CD4-positive, CD25-positive, alpha-beta regulatory T cell (primary cell): ENCODE measurements around the gene HMGXB4. TPM values are rescaled to one million over a fixed set of nuclear protein-coding genes. Genes with fewer than 3 reads are reported as not detected.
A peak's percentile ranks its signal among the peaks of the same experiment; 100 is the strongest.

Experiments
- ATAC-seq, 2 donors: fragments of 150-1000 bp; cut with Tn5 transposase; one replicate each; pipeline ENCODE4 v1.10.0; 2021; ENCODE audit warnings: low read depth in 2 of 2, moderate number of reproducible peaks in 2 of 2, moderate library complexity in 1 of 2
- DNase-seq, 3 donors: peaks; one replicate each; pipeline versions ENCODE4 v3.0.0 to v3.0.0-alpha.2; 2012 to 2022; ENCODE audit warnings: mixed read lengths in 1 of 3
- H3K27ac ChIP-seq: one replicate; pipeline ENCODE4 v1.7.0; 2013; ENCODE audit warnings: mild to moderate bottlenecking, low read length; ENCODE audit not compliant: insufficient read depth, poor library complexity, severe bottlenecking
- H3K27me3 ChIP-seq: one replicate; pipeline ENCODE4 v1.7.0; 2013; ENCODE audit warnings: low read length; ENCODE audit not compliant: control insufficient read depth, insufficient read depth
- H3K36me3 ChIP-seq: one replicate; pipeline ENCODE4 v1.7.0; 2013; ENCODE audit warnings: mild to moderate bottlenecking, low read length, moderate library complexity; ENCODE audit not compliant: control insufficient read depth, insufficient read depth
- H3K4me1 ChIP-seq: 2 replicates; pipeline ENCODE4 v1.7.0; 2013; ENCODE audit warnings: mild to moderate bottlenecking, low read length; ENCODE audit not compliant: insufficient read depth, control insufficient read depth, poor library complexity, severe bottlenecking
- H3K4me3 ChIP-seq: one replicate; pipeline ENCODE4 v1.7.0; 2013; ENCODE audit warnings: low read depth, mild to moderate bottlenecking, low read length, moderate library complexity
- H3K9me3 ChIP-seq, 2 experiments: 1 replicate in 1 of 2; 2 replicates in 1 of 2; pipeline ENCODE4 v1.7.0; 2013; ENCODE audit warnings: low read length in 2 of 2, mild to moderate bottlenecking in 1 of 2, moderate library complexity in 1 of 2; ENCODE audit not compliant: control insufficient read depth in 2 of 2
- H3K27ac Mint-ChIP-seq, 3 donors: one replicate each; pipeline ENCODE4 v1.8.0; 2020 to 2022; ENCODE audit warnings: mild to moderate bottlenecking in 3 of 3, mixed read lengths in 3 of 3, moderate library complexity in 2 of 3
- H3K27me3 Mint-ChIP-seq: one replicate; pipeline ENCODE4 v1.8.0; 2022; ENCODE audit warnings: mild to moderate bottlenecking, mixed read lengths
- H3K36me3 Mint-ChIP-seq: one replicate; pipeline ENCODE4 v1.8.0; 2020; ENCODE audit warnings: mixed read lengths
- H3K4me1 Mint-ChIP-seq, 4 donors: one replicate each; pipeline ENCODE4 v1.8.0; 2020 to 2022; ENCODE audit warnings: mixed read lengths in 4 of 4, mild to moderate bottlenecking in 1 of 4
- H3K4me3 Mint-ChIP-seq, 4 donors: one replicate each; pipeline ENCODE4 v1.8.0; 2020 to 2022; ENCODE audit warnings: mild to moderate bottlenecking in 4 of 4, mixed read lengths in 4 of 4, moderate library complexity in 3 of 4
- H3K9me3 Mint-ChIP-seq, 7 donors: one replicate each; pipeline ENCODE4 v1.8.0; 2020 to 2022; ENCODE audit warnings: mixed read lengths in 7 of 7, mild to moderate bottlenecking in 3 of 7, moderate library complexity in 2 of 7
- polyA plus RNA-seq, 4 donors: library from polyadenylated mRNA; unstranded; fragments of 300-500 nt; fragmentation: Illumina TruSeq; gene quantifications; one replicate each; pipeline ENCODE4 v1.2.3, GENCODE V29; 2021
- total RNA-seq: library from RNA; stranded (reverse); gene quantifications from one replicate; pipeline ENCODE4 v1.2.3, GENCODE V29; 2022

HMGXB4 gene
- total and polyA plus RNA-seq, 5 donors from 2014 or later, result 16.1 to 48.4 (median 17.8) TPM

DNA sequence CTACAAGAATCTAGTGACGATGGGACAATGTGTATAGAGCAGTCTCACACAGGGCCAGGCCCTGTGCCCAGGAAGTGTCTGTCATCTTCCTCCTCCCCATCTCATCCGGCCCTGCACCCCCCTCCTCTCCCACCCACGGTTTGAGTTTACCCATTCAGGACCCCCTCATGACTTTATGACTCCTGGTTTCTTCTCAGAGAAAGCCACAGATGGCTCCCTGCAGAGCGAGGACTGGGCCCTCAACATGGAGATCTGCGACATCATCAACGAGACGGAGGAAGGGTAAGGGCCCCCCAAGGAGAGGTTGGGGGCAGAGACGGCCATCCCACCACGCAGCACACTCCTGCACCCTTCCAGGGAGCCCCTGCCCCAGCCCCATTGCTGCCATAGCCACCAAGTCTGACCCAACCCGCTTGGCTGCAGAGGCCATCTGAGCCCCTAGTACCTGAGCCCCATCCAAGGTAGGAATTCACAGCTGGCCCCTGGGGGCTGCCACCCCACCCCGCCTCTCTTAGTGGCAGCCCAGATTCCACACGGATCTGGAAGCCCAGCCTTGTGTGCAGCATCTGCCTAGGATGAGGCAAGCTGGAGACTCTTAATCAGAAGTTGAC lies 60.5 kb downstream of the HMGXB4 start:
- Mint-ChIP-seq H3K27ac (peak overlapping the region in 1 of 3 donors; percentile 62), H3K4me1 (peaks cover 6 to 44% (median 26%) of the 10 kb centered on the region in 4 donors), H3K4me3 (no peak overlapping the region), H3K27me3 (no peaks in the 10 kb centered on the region), H3K36me3 (peaks cover 4% of the 10 kb centered on the region), H3K9me3 (no peaks in the 10 kb centered on the region)
- ATAC-seq, result no peak
- Histone ChIP-seq H3K27me3 (no peaks in the 10 kb centered on the region), H3K4me3 (no peak overlapping the region), H3K36me3 (peaks cover 58% of the 10 kb centered on the region), H3K4me1 (peaks cover 33% of the 10 kb centered on the region), H3K9me3 (no peaks in the 10 kb centered on the region), H3K27ac (no peak overlapping the region)
- DNase-seq, result no peak

DNA sequence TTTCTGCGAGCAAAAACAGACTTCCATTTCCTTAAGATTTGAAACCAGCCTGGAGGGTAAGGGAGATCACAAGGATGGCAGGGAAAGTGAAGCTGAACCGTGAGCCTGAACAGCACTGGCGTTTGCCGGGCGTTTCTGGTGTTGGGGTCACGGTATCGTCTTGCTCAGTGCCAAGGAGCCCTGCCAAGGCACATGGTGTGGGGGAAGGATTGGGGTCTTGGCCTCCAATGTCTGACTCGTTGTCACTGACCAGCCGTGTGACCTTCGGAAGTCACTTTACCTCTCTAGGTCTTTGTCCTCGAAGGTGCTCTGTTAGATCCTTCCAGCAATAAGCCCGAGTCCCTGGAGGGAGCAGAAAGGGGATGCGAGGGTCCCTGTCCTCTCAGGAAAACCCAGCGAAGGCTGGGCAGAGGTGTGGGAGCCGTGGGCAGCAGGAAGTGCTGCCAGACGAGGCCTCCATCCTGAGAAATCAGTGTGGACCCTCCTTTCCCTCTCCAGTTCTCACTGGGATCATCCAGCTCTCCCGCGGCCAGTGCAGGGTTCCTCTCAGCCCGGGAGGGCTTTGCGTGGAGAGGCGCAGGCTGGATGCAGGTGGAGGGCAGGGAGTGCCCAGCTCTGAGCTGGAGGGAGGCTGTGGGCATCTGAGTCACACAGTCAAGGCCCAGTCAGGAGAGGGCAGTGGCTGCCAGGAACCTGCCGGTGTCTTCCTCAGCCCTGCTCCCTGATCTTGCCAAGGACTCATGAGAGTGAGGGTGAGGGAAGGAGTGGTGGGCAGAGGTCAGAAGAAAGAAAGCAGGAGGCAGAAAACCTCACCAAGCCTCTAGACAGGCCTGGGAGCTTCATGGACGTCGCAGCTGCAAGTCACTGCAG lies 61.3 kb downstream of the HMGXB4 start:
- H3K4me1 ChIP-seq, result peaks cover 27% of the 10 kb centered on the region
- H3K9me3 ChIP-seq, result no peaks in the 10 kb centered on the region
- H3K4me1 Mint-ChIP-seq, result peaks cover under 1 to 36% (median 20%) of the 10 kb centered on the region in 4 donors
- DNase-seq, result no peak
- no peaks in the 10 kb centered on the region for H3K27me3 ChIP-seq
- H3K36me3 Mint-ChIP-seq, result peaks cover 11% of the 10 kb centered on the region
- H3K27ac ChIP-seq, result no peak overlapping the region
- ATAC-seq, result no peak
- H3K9me3 Mint-ChIP-seq, result no peaks in the 10 kb centered on the region
- H3K36me3 ChIP-seq, result peaks cover 66% of the 10 kb centered on the region
- H3K27ac Mint-ChIP-seq, result no peak overlapping the region
- H3K4me3 ChIP-seq, result no peak overlapping the region
- no peak overlapping the region for H3K4me3 Mint-ChIP-seq
- no peaks in the 10 kb centered on the region for H3K27me3 Mint-ChIP-seq

DNA sequence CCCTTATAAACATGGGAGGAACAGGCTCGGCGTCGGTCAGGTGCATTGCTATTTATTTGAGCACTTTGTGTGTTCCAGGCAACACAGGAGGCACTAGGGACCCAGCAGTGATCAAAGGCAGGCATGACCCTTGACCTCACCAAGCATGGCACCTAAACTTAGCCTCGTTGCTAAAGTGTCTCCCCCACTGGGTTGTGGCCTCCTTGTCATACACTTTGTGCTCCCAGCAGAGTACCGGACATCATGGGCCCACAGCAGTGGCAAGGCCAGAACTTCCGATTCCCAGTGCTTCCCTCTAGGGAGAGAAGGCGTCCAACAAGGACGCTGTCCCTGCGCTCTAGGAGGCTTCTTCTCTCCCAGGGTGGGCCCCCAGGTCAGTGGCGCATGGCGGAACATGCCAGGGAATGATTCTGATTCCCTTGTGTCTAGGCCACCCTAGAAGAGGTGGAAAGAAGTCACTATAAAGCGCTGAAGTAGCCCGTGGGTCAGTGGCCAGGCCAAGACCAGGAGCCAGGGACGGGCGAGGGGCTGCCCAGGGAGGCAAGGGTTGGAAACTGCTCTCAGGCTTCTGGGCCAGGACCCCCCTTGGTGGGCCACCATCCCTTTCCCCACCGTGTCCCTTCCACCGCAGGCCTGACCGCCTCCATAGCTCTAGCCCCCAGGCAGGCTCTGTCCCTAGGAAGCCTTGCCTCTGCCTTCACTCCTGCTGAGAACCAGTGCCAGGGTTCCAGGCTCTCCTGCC lies 62.1 kb downstream of the HMGXB4 start:
- peaks cover 19% of the 10 kb centered on the region for H3K36me3 Mint-ChIP-seq
- no peaks in the 10 kb centered on the region for H3K27me3 Mint-ChIP-seq
- H3K27ac Mint-ChIP-seq, result peak overlapping the region in 1 of 3 donors; percentile 46
- ATAC-seq (no peak), DNase-seq (no peak)
- peaks cover 0 to 28% (median 15%) of the 10 kb centered on the region in 4 donors for H3K4me1 Mint-ChIP-seq
- Histone ChIP-seq H3K4me3 (no peak overlapping the region), H3K9me3 (no peaks in the 10 kb centered on the region), H3K36me3 (peaks cover 73% of the 10 kb centered on the region), H3K27me3 (no peaks in the 10 kb centered on the region), H3K4me1 (peaks cover 18% of the 10 kb centered on the region), H3K27ac (no peak overlapping the region)
- H3K4me3 Mint-ChIP-seq, result no peak overlapping the region
- no peaks in the 10 kb centered on the region for H3K9me3 Mint-ChIP-seq

DNA sequence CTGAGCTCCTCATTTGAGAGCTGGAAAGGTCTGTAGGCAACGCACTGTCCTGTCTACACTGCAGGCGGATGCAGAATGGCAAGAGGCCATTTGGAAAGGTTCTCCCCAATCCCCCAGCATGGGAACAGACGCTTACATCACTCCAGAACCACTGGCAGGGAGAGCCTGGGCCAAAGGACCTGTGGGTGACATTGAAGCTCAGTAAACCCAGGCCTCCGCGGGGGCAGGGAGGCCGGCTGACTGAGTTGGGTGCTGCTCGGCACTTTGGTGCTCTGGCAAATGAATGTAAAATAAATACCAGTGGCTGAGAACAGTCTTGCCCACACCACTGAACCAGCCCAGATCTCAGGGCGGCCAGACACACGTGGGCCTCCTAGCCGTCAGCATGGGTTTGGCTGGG lies 64.8 kb downstream of the HMGXB4 start:
- Mint-ChIP-seq H3K36me3 (peaks cover 38% of the 10 kb centered on the region), H3K4me3 (no peak overlapping the region)
- H3K36me3 ChIP-seq, result peaks cover 93% of the 10 kb centered on the region

GRCh38 chr22:35322893-35323292 lies 65.6 kb downstream of the HMGXB4 start:
- Histone ChIP-seq H3K4me1 (no peaks in the 10 kb centered on the region), H3K27me3 (no peaks in the 10 kb centered on the region), H3K9me3 (no peaks in the 10 kb centered on the region), H3K36me3 (peaks cover 93% of the 10 kb centered on the region), H3K4me3 (no peak overlapping the region), H3K27ac (no peak overlapping the region)
- ATAC-seq (no peak), DNase-seq (no peak)
- H3K9me3 Mint-ChIP-seq, result no peaks in the 10 kb centered on the region
- no peak overlapping the region for H3K27ac Mint-ChIP-seq
- no peaks in the 10 kb centered on the region for H3K27me3 Mint-ChIP-seq
- no peak overlapping the region for H3K4me3 Mint-ChIP-seq
- H3K36me3 Mint-ChIP-seq, result peaks cover 42% of the 10 kb centered on the region
- H3K4me1 Mint-ChIP-seq, result peaks cover 0 to 4% (median 0%) of the 10 kb centered on the region in 4 donors

More for the DNA sequence above, 64.8 kb downstream of the HMGXB4 start:
- Histone ChIP-seq H3K27me3 (no peaks in the 10 kb centered on the region), H3K9me3 (no peaks in the 10 kb centered on the region), H3K27ac (no peak overlapping the region), H3K4me3 (no peak overlapping the region), H3K4me1 (no peaks in the 10 kb centered on the region)
- Mint-ChIP-seq H3K27me3 (no peaks in the 10 kb centered on the region), H3K27ac (no peak overlapping the region), H3K4me1 (peaks cover 0 to 3% (median 0%) of the 10 kb centered on the region in 4 donors), H3K9me3 (no peaks in the 10 kb centered on the region)
- DNase-seq (no peak), ATAC-seq (no peak)

- H3K4me3 Mint-ChIP-seq, result no peak overlapping the region
- H3K27me3 Mint-ChIP-seq, result no peaks in the 10 kb centered on the region
- no peaks in the 10 kb centered on the region for H3K4me1 ChIP-seq
- H3K27me3 ChIP-seq, result no peaks in the 10 kb centered on the region
- no peak overlapping the region for H3K27ac Mint-ChIP-seq
- ATAC-seq (no peak), DNase-seq (no peak)
- H3K4me3 ChIP-seq, result no peak overlapping the region
- H3K9me3 ChIP-seq, result no peaks in the 10 kb centered on the region
- H3K4me1 Mint-ChIP-seq, result peaks cover 0 to 9% (median 0%) of the 10 kb centered on the region in 4 donors
- peaks cover 42% of the 10 kb centered on the region for H3K36me3 Mint-ChIP-seq
- peaks cover 93% of the 10 kb centered on the region for H3K36me3 ChIP-seq
- no peaks in the 10 kb centered on the region for H3K9me3 Mint-ChIP-seq
- H3K27ac ChIP-seq, result no peak overlapping the region
Measured at GRCh38 chr22:35323305-35323704, 66.0 kb downstream of the HMGXB4 start.

DNA sequence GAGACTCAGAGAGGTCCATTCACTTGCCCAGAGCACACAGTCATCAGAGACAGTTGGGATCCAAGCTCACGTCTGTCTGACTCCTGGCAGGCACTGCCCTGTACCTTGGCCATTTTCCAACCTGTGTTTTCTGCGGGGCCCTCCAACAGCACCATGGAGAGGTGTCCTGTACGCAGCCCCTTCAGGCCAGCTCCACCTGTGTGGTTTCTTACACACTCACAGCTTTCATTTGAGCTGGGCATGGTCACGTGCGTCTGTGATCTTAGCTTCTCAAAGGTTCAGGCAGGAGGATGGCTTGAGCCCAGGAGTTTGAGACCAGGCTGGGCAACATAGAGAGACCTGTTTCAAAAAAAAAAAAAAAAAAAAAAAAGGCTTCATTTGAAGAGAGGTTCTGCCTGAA lies 66.8 kb downstream of the HMGXB4 start:
- H3K4me1 ChIP-seq, result peaks cover 2% of the 10 kb centered on the region
- H3K4me3 ChIP-seq, result no peak overlapping the region
- H3K36me3 Mint-ChIP-seq, result peaks cover 42% of the 10 kb centered on the region
- H3K4me1 Mint-ChIP-seq, result peaks cover 0 to 12% (median 3%) of the 10 kb centered on the region in 4 donors
- H3K9me3 Mint-ChIP-seq, result no peaks in the 10 kb centered on the region
- ATAC-seq (no peak), DNase-seq (no peak)
- H3K27ac ChIP-seq, result no peak overlapping the region
- H3K27ac Mint-ChIP-seq, result no peak overlapping the region
- H3K27me3 Mint-ChIP-seq, result no peaks in the 10 kb centered on the region
- H3K36me3 ChIP-seq, result peaks cover 89% of the 10 kb centered on the region
- no peaks in the 10 kb centered on the region for H3K27me3 ChIP-seq
- H3K4me3 Mint-ChIP-seq, result no peak overlapping the region
- no peaks in the 10 kb centered on the region for H3K9me3 ChIP-seq
